Stimulated activated CD8-positive, alpha-beta memory T cell treated with anti-CD3 and anti-CD28 coated beads, Interleukin-15, amount 100 ng/mL, for 24 hours (primary cell): ENCODE results near the gene JAZF1.
"Not testable (repeated sequence)": the region's sequence is repeated elsewhere in the genome, so short reads cannot be mapped to it uniquely, and the experiment has no call there.

ENCODE experiments used
- DNase-seq: peaks from one replicate; pipeline ENCODE4 v3.0.0-alpha.2; 2020; ENCODE audit warnings: low read depth

The JAZF1 gene

GRCh38 chr7:27911920-27912319, 268.7 kb downstream of the JAZF1 start:
- DNase-seq, result no peak

GRCh38 chr7:27910326-27910725, 270.3 kb downstream of the JAZF1 start:
- DNase-seq, result no peak

DNA sequence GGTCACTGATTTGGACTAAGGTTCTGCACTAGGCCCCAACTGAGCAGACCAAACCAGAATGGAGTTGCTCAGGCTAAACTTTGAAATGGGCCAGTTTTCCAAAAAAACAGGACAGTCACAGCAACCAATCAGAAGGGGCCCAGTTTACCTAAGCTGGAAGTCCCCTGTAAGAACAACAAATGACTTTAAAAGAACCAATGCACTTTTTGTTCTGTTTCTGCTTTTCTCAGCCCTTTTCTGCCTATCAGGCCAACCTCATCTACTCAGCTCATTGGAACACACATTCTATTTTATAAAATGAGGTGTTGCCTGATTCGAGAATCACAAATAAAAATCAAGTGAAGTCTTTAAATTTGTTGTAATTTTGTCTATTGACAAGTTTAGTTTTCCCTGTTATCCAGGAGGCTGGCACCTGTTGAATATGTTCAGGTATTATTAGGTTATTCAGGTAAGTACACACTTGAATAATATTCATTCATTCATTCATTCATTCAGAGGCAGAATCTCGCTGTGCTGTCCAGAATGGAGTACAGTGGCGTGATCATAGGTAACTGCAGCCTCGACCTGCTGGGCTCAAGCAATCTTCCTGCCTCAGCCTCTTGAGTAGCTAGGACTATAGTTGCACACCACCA, 271.9 kb downstream of the JAZF1 start:
- no peak for DNase-seq

DNA sequence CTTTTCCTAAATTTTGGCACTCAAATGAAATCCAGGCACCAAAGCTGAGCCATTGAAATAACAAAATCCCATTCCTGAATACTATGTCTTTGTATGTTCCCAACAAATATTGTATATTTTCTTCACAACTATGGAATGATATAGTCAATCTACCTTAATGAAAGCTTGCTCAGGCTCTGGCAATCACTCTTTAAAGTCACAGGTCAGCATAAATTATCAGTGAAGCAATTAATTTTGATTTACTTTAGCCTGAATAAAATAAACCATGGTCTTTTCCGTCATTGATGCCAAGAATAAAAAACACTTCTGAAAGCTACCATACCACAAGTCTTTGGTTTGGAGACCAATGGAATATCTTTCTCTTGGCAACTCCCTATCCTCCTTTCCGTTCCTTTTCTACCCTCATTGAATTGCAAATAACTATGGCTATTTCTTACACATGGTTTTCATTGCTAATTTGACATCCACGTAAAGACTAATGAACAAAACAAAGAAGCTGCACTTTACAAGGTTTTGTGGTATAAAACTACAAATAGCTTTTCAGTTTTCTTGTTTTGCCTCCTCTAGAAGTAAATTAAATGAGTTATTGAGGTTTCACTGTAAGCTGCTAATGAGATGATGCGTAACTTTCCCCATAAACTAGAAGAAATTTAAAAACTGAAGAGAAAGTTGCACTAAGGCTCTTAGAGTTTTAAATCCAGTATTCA, 274.1 kb downstream of the JAZF1 start:
- DNase-seq, result no peak

DNA sequence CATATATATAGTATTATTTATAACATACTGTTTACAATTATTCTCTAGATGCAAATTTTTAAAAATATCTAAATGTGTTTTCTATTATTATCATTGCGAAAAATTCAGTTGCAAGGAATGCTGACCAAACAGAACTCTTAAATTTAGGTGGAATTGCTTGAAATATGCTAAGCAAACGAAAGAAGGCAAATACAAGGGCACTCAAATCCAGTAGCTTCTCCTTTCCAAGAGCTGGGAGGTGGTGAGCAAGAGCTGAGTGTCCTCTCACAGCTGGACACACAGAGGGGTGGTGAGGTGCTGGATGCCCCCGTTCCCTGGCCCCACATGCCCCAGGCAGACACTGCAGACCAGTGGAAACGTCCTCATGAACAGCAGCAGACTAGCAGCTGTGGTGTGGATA, 274.6 kb downstream of the JAZF1 start:
- no peak for DNase-seq

- DNase-seq, result no peak
These were observed 279.4 kb downstream of the JAZF1 start for GRCh38 chr7:27901028-27901760.

DNA sequence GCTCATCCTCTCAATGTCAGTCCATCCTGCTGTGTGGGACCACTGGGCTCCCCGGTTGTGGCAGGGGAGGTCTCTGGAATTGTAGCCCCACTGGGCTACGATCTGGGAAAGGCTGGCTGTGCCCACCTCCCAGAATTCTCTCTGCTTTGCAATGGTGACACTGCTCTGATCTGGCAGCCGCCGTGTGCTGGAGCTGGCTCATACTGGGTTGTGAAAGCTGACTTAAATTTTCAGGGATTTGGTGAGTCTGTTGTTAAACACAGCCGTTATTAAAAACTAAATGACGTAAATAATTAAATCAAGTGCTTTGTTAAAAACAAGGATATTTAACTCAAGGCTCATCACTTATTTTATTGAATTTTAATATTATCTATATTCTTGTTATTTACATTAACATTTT, 280.6 kb downstream of the JAZF1 start:
- no peak for DNase-seq

GRCh38 chr7:27899601-27900000, 281.0 kb downstream of the JAZF1 start:
- no peak for DNase-seq

- DNase-seq, result no peak
These were observed 283.2 kb downstream of the JAZF1 start for GRCh38 chr7:27897441-27897847.

DNA sequence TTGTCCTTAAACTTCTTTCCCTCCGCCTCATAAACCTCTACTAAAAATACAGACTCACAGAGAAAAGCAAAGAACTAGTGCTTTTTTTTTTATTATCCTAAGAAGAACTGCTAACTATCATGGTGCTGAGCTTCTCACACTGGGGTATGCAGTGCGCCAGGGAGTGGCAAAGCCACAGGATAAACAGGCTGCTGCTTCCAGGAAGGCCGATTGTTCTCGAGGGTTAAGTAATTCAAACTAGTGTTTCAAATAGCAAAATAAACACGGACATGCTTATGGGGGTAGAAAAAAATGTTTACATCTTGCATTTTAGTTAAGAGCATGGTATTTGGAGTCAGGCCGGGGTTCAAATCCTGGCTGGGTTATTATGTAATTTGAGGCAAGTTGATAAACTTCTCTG, 283.6 kb downstream of the JAZF1 start:
- no peak for DNase-seq

DNA sequence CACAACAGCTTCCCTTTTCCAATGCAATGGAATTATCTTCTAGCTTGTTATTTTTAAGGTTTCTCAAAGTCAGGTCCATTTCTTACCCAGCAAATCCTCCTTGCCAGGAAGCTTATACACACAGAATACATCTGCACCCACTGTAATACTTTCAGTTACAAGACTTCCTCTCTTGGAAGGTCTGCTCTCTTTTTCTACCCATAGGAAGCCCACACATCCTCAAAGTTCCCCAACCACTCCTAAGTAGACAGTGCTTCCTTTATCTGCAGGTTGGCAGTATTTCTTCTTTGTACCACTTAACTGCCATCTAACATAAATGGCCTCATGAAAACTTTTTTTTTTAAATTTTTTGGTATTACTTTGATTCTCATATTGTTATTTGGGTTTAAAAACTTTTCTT, 285.0 kb downstream of the JAZF1 start:
- no peak for DNase-seq

GRCh38 chr7:27890205-27890849, 290.3 kb downstream of the JAZF1 start:
- no peak for DNase-seq

DNA sequence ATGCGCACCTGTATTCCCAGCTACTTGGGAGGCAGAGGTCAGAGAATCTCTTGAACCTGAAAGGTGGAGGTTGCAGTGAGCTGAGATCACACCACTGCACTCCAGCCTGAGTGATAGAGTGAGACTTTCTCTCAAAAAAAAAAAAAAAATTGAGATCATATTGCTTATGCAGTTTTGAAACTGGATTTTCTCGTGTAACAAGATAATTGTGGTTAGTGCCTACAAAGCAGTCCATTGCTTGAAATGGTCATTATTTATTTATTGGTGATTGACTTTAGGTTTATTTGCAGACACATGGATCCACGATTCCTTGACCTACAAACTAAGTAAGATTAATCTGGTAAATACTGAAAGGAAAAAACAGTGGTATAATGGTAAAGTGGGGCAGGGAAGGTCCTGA, 290.8 kb downstream of the JAZF1 start:
- no peak for DNase-seq

GRCh38 chr7:27888736-27889135, 291.9 kb downstream of the JAZF1 start:
- DNase-seq, result no peak

DNA sequence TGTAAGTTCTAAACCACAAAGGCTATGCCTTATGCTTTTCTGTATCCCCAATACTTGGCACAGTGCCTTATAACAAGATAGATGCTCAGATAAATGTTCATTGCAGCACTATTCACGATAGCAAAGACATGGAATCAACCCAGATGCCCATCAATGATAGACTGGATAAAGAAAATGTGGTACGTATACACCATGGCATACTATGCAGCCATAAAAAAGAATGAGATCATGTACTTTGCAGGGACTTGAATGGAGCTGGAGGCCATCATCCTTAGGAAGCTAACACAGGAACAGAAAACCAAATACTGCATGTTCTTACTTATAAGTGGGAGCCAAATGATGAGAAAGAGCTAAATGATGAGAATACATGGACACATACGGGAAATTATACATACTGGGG, 293.9 kb downstream of the JAZF1 start:
- DNase-seq, result not testable (repeated sequence)

DNA sequence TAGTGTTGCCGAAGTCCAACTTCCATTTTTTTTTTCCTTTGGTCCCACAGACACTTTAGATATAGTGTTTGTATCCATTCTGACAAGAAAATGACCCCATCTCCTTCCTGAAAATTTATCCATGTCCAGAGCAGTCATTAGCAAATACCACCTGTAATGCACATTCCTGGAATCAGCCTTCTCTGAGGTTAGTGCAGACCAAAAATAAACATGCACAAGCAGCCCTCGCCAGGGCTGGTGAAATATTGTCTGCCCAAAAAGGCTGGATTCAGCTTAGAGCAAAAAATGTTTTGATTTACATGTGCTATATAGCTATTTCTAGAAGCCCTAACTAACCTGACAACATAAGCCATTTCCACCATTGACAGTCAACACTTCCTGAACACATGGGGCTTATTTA, 294.9 kb downstream of the JAZF1 start:
- DNase-seq, result no peak

DNA sequence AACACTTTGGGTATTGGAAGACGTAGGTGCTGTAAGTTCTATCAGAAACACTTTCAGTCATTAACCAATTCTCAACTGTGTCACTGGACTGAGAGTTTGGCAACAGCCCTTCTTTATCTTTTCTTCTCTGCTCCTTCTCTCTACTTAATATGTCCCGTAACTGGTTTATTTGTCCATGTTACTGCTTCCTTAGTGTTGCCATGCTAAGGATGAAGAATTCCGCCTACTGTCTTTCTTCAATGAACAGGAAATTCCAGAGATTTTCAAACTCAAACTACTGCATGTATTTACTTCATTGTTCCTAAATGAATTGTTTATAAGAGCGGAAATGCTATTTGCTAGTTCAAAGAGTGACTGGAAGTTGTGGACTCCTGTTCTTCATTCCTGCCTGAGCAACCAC, 296.9 kb downstream of the JAZF1 start:
- DNase-seq, result no peak

DNA sequence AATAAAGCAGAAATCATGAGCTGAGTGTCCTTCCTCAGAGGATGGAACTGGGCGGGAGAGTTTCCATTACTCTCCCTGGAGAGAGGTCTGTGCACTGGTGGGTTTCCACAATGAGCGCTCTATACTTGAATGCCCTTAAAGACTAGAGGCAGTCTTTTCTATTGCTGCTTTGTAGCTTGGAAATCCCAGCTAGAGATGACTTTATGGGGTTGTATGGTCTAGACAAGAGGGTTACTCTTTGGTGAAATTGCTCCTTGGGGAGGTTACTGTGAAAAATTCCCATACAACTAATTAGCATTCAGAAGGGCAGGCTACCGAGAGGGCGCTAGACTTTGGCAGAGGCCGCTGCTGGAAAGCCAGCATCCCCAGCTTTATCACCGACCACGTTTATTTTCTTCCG, 303.8 kb downstream of the JAZF1 start:
- DNase-seq, result no peak

DNA sequence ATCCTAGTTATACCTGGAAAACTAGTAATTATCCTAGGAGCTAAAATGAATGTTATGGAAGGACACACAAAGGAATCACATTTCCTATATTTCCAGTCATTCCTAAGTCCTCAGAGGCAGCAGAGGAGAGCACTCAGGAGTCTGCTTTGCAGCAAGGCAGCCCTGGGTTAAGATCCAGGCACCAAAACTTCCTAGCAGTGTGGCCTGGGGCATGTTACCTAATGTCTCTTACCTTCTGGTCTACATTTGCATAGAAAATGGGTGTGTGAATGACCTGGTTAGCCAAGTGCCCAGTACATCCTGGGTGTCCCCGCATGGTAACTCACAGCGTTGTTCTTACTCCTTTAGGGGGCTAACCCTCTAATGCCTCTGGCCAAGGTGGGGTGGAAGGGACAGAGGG, 304.8 kb downstream of the JAZF1 start:
- DNase-seq, result no peak

DNA sequence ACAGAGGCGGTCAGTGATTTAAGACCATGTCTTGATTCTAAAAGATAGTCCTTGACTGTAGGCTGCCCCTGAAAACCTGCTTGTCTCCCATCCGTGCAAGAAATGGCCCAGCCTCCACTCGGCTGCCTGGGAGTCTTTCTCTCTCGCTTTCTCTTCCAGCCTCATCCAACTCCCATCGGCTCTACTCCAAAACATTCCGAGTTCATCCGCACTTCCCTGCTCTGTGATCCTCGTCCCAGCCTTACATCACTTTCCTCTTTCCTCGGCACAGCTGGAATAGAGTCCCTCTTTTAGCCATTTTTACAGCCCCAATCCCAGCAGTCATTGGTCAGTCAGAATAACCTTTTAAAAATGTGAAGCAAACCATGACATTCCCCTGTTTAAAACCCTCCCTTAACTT, 305.5 kb downstream of the JAZF1 start:
- no peak for DNase-seq

DNA sequence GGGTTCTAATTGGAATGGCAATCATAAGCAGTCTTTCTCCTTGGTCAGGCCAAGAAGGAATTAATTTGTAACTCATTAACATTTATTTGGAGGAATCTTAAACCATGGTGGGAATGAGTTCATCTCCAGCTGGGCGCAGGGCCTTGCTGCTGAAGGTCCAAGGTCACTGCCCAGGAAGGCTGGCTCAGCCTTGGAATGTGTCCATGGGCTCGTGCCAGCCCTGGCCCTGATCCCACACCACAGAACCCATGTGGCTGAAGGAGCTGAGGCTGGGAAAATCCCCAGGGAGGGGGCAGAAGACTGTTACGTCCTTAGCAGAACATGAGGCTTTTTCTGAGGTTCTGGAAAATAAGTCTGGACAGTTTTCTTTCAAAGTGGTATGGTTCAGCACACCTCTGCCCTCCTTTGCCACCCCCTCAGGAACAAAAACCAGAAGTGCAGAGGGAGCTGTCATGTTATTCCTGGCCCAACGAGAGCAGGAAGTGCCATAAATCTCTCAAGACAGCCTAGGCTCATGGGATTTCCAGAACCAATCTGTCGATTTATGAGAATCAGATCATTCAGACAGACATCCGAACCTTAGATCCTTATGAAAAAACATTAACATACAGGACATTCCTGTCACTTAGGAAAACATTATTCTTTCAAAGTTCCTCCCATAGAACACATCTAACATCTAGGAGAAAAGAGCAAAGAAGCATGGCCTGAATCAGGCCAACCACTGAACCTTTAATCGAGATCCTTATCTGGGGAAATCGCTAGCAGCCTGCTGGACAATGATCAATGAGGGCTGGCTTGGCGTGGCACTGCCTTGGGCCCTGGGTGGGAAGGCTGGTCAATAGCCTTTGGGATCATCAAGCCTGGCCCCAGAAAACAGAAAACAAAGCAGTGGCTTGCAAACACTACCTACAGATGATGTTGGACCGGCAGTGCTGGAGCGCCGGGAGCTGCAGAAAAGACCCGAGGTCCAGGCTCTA, 306.3 kb downstream of the JAZF1 start:
- DNase-seq, result no peak
